ENCODE results near the gene TFCP2.

- no peak for TF ChIP-seq POLR2A (IDR thresholded peaks at IDR 0.05; ENCODE audit: low read depth, low read length)
- TF ChIP-seq POLR2AphosphoS5 (IDR thresholded peaks at IDR 0.05; ENCODE audit: low read depth, low read length): no peak
- TF ChIP-seq TAF1 (IDR thresholded peaks at IDR 0.05; ENCODE audit: low read depth, low read length): no peak
Observed at GRCh38 chr12:51059086-51059485, 113.8 kb downstream of the TFCP2 start.
